ENCODE measurements around the gene TNK1.

GRCh38 chr17:7334938-7335538, 45.9 kb upstream of the TNK1 start:
- no peak for TF ChIP-seq CTCF (IDR thresholded peaks at IDR 0.05; ENCODE audit: insufficient read depth, low read length)
- TF ChIP-seq REST (IDR thresholded peaks at IDR 0.05; ENCODE audit: insufficient replicate concordance, low read depth) = no peak

Measured in HL-60 (cell line).